GM19452 (cell line): Measurements from ENCODE around the gene LPAR6.

ENCODE experiments used
- ATAC-seq: cut with Tn5 transposase; IDR thresholded peaks from one replicate; pipeline ENCODE4 v1.9.1; 2021; ENCODE audit not compliant: unreplicated experiment

Gene LPAR6

DNA sequence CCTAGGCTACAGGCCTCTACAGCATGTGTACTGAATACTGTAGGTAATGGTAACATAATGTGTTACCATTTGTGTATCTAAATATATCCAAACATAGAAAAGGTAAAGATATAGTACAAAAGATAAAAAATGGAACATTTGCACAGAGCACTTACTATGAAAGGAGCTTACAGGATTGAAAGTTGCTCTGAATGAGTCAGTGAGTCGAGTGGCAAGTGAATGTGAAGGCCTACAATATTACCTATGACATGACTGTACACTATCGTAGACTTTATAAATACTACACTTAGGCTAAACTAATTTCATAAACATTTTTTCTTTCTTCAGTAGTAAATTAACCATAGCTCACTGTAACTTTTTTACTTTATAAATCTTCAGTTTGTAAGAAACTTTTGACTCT lies 35.1 kb downstream of the LPAR6 start:
- no peak for ATAC-seq

DNA sequence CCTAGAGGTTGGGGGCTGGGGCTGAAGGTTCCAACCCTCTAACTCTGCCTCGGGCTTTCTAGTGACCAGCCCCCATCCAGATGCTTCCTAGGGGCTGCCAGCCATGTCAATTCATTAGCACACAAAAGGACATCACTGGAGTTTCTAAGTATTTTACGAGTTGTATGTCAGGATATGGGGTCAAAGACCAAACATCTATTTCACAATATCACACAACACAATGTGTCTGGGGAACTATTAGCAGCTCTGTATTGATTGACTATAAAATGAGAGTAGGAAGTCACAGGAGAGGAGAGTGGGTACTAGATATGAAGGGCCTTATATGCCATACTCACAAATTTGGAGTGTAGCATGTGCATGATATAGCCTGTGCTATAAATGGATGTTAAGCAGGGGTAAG lies 42.1 kb downstream of the LPAR6 start:
- ATAC-seq: no peak

DNA sequence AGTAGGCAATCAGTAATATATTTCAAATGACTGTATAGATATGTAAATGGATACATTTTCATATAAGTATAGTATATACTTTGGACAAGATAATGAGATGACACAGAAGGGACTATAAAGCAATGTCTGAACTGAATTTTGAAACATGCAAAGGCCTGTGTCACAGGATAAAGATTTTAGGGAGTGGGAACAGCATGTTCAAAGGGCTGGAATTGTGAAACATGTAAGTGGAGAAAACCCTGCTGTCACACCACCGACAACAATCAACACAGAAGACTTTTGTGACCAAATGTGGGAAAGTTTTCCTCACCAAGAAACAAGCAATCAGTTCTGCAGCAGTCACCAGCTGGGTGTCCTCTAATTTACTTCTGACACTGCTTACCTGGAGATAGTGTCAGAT lies 42.9 kb downstream of the LPAR6 start:
- ATAC-seq: no peak
